Measurements from ENCODE around the gene MRPL19.
"Not testable (repeated sequence)": the region's sequence is repeated elsewhere in the genome, so short reads cannot be mapped to it uniquely, and the experiment has no call there.

The MRPL19 gene

GRCh38 chr2:75675423-75675822 is 28.8 kb downstream of the MRPL19 start:
- not testable (repeated sequence) for DNase-seq (ENCODE audit: low read depth)

- no peak for DNase-seq (ENCODE audit: low read depth)
Measured at GRCh38 chr2:75675908-75676307, 29.3 kb downstream of the MRPL19 start.

GRCh38 chr2:75676464-75676863 is 29.9 kb downstream of the MRPL19 start:
- DNase-seq (ENCODE audit: low read depth): no peak

- DNase-seq (ENCODE audit: low read depth): no peak
Measured at GRCh38 chr2:75679556-75679955, 33.0 kb downstream of the MRPL19 start.

- no peak for DNase-seq (ENCODE audit: low read depth)
Measured at GRCh38 chr2:75680402-75680801, 33.8 kb downstream of the MRPL19 start.

- DNase-seq (ENCODE audit: low read depth): not testable (repeated sequence)
Measured at GRCh38 chr2:75683430-75683829, 36.8 kb downstream of the MRPL19 start.

- DNase-seq (ENCODE audit: low read depth): no peak
Measured at GRCh38 chr2:75688196-75688595, 41.6 kb downstream of the MRPL19 start.

GRCh38 chr2:75698918-75699317 is 52.3 kb downstream of the MRPL19 start:
- no peak for DNase-seq (ENCODE audit: low read depth)

GRCh38 chr2:75702593-75702992 is 56.0 kb downstream of the MRPL19 start:
- no peak for DNase-seq (ENCODE audit: low read depth)

GRCh38 chr2:75703589-75704287 is 57.2 kb downstream of the MRPL19 start:
- DNase-seq (ENCODE audit: low read depth): no peak

GRCh38 chr2:75705921-75706320 is 59.3 kb downstream of the MRPL19 start:
- DNase-seq (ENCODE audit: low read depth): no peak

GRCh38 chr2:75707901-75708300 is 61.3 kb downstream of the MRPL19 start:
- no peak for DNase-seq (ENCODE audit: low read depth)

GRCh38 chr2:75709297-75709696 is 62.7 kb downstream of the MRPL19 start:
- DNase-seq (ENCODE audit: low read depth): no peak

GRCh38 chr2:75710220-75710576 is 63.6 kb downstream of the MRPL19 start:
- DNase-seq (ENCODE audit: low read depth): no peak

- peak; percentile 78 for DNase-seq (ENCODE audit: low read depth)
Measured at GRCh38 chr2:75710577-75711253, 64.1 kb downstream of the MRPL19 start, which contains the start of gene GCFC2. TSS of gene GCFC2 (minus strand) at chr2:75710915. CDS start at chr2:75710855, 60 bp downstream.

GRCh38 chr2:75711590-75711989 is 65.0 kb downstream of the MRPL19 start:
- not testable (repeated sequence) for DNase-seq (ENCODE audit: low read depth)

GRCh38 chr2:75716406-75716805 is 69.8 kb downstream of the MRPL19 start:
- DNase-seq (ENCODE audit: low read depth): no peak

GRCh38 chr2:75719616-75720015 is 73.0 kb downstream of the MRPL19 start:
- DNase-seq (ENCODE audit: low read depth): no peak

- no peak for DNase-seq (ENCODE audit: low read depth)
Measured at GRCh38 chr2:75720525-75720924, 73.9 kb downstream of the MRPL19 start.

- DNase-seq (ENCODE audit: low read depth): no peak
Measured at GRCh38 chr2:75722687-75723086, 76.1 kb downstream of the MRPL19 start.

- DNase-seq (ENCODE audit: low read depth): no peak
Measured at GRCh38 chr2:75728614-75729419, 82.2 kb downstream of the MRPL19 start.

GRCh38 chr2:75729861-75730260 is 83.3 kb downstream of the MRPL19 start:
- no peak for DNase-seq (ENCODE audit: low read depth)

- no peak for DNase-seq (ENCODE audit: low read depth)
Measured at GRCh38 chr2:75736276-75736675, 89.7 kb downstream of the MRPL19 start.
